PFSK-1 (cell line): Measurements from ENCODE around the gene GFER.
A peak's percentile ranks its signal among the peaks of the same experiment; 100 is the strongest.

Source experiments
- FOXP2 ChIP-seq: optimal IDR thresholded peaks from 2 replicates; pipeline ENCODE3; 2011; ENCODE audit warnings: borderline replicate concordance, control low read depth, inconsistent platforms; ENCODE audit not compliant: insufficient read depth; ENCODE audit errors: extremely low read length, extremely low read depth
- POLR2AphosphoS5 ChIP-seq: IDR thresholded peaks from 2 replicates; pipeline ENCODE4 v1.6.1; 2012; ENCODE audit warnings: low read depth, mild to moderate bottlenecking, control low read depth, low read length, moderate library complexity
- REST ChIP-seq, 2 experiments: IDR thresholded peaks; 2 replicates each; pipeline versions ENCODE4 v1.6.1 to v1.8.0; 2011 to 2012; ENCODE audit warnings: low read depth in 2 of 2, low read length in 2 of 2, control low read depth in 1 of 2, inconsistent platforms in 1 of 2, mild to moderate bottlenecking in 1 of 2, moderate library complexity in 1 of 2; ENCODE audit not compliant: insufficient read depth in 1 of 2
- SIN3A ChIP-seq: IDR thresholded peaks from 2 replicates; pipeline ENCODE4 v1.6.1; 2012; ENCODE audit warnings: mild to moderate bottlenecking, low read length, moderate library complexity, borderline replicate concordance; ENCODE audit not compliant: insufficient read depth
- TAF1 ChIP-seq: IDR thresholded peaks from 2 replicates; pipeline ENCODE4 v1.6.1; 2012; ENCODE audit warnings: low read length, control low read depth, borderline replicate concordance; ENCODE audit not compliant: insufficient read depth

Gene GFER

GRCh38 chr16:2005646-2006045 lies 21.7 kb downstream of the GFER start:
- TF ChIP-seq FOXP2 (no peak), SIN3A (no peak)

- TF ChIP-seq POLR2AphosphoS5 (no peak), FOXP2 (no peak), REST (IDR thresholded peaks at IDR 0.05; ENCODE audit: insufficient read depth in 1 of 2, low read depth in 2 of 2, low read length in 2 of 2) (no peak)
Observed at GRCh38 chr16:2006317-2006716, 22.3 kb downstream of the GFER start.

- TF ChIP-seq SIN3A (no peak), REST (IDR thresholded peaks at IDR 0.05; ENCODE audit: insufficient read depth in 1 of 2, low read depth in 2 of 2, low read length in 2 of 2) (no peak), TAF1 (no peak), POLR2AphosphoS5 (no peak), FOXP2 (no peak)
Observed at GRCh38 chr16:2007081-2007836, 23.3 kb downstream of the GFER start.

- TF ChIP-seq FOXP2 (no peak), REST (IDR thresholded peaks at IDR 0.05; ENCODE audit: insufficient read depth in 1 of 2, low read depth in 2 of 2, low read length in 2 of 2) (no peak), TAF1 (no peak), SIN3A (0 out of 2 replicates have a peak, but pooled peaks have one; percentile 32), POLR2AphosphoS5 (no peak)
Observed at GRCh38 chr16:2008009-2008526, 24.1 kb downstream of the GFER start.

GRCh38 chr16:2008631-2009163 lies 24.7 kb downstream of the GFER start:
- TF ChIP-seq REST (IDR thresholded peaks at IDR 0.05; ENCODE audit: insufficient read depth in 1 of 2, low read depth in 2 of 2, low read length in 2 of 2) (no peak), FOXP2 (no peak), POLR2AphosphoS5 (no peak), SIN3A (0 out of 2 replicates have a peak, but pooled peaks have one; percentile 6), TAF1 (no peak)
